ENCODE data around the gene CREBRF. TPM values are rescaled to one million over a fixed set of nuclear protein-coding genes. Genes with fewer than 3 reads are reported as not detected.

Gene CREBRF
- total RNA-seq, 4 donors from 2014 or later: 51.7 to 72.2 (median 64.1) TPM

- no peak for TF ChIP-seq CTCF (IDR thresholded peaks at IDR 0.05; ENCODE audit: low read depth)
Measured at GRCh38 chr5:173028811-173029327, 27.3 kb upstream of the CREBRF start.

GRCh38 chr5:173029499-173029921, 26.6 kb upstream of the CREBRF start:
- TF ChIP-seq CTCF (IDR thresholded peaks at IDR 0.05; ENCODE audit: low read depth): no peak

- TF ChIP-seq CTCF (IDR thresholded peaks at IDR 0.05; ENCODE audit: low read depth): no peak
Measured at GRCh38 chr5:173032730-173033129, 23.4 kb upstream of the CREBRF start.

GRCh38 chr5:173033923-173034322, 22.2 kb upstream of the CREBRF start:
- TF ChIP-seq CTCF (IDR thresholded peaks at IDR 0.05; ENCODE audit: low read depth): no peak

GRCh38 chr5:173035904-173036707, 20.0 kb upstream of the CREBRF start:
- no peak for TF ChIP-seq CTCF (IDR thresholded peaks at IDR 0.05; ENCODE audit: low read depth)

GRCh38 chr5:173039188-173039587, 17.0 kb upstream of the CREBRF start:
- TF ChIP-seq CTCF (IDR thresholded peaks at IDR 0.05; ENCODE audit: low read depth): no peak

- no peak for TF ChIP-seq CTCF (IDR thresholded peaks at IDR 0.05; ENCODE audit: low read depth)
Measured at GRCh38 chr5:173039964-173040363, 16.2 kb upstream of the CREBRF start.
